Measurements from ENCODE around the gene CCR6.
"Not testable (repeated sequence)": the region's sequence is repeated elsewhere in the genome, so short reads cannot be mapped to it uniquely, and the experiment has no call there.

The CCR6 gene

GRCh38 chr6:167163476-167164011, 40.6 kb downstream of the CCR6 start:
- Histone ChIP-seq H3K27me3 (ENCODE audit: low read depth, low read length) (no peaks in the 10 kb centered on the region), H3K4me3 (ENCODE audit: low read depth in 1 of 2, low read length in 2 of 2) (no peak overlapping the region), H3K36me3 (ENCODE audit: control insufficient read depth in 1 of 2, insufficient read depth in 2 of 2, low read length in 2 of 2) (no peaks in the 10 kb centered on the region), H3K4me1 (ENCODE audit: control insufficient read depth in 1 of 2, insufficient read depth in 2 of 2, low read length in 2 of 2) (no peaks in the 10 kb centered on the region), H3K9me3 (ENCODE audit: control insufficient read depth in 1 of 2, low read length in 2 of 2) (no peaks in the 10 kb centered on the region), H3K27ac (ENCODE audit: low read length) (no peak overlapping the region)

- Histone ChIP-seq H3K27ac (ENCODE audit: low read length) (no peak overlapping the region), H3K27me3 (ENCODE audit: low read depth, low read length) (no peaks in the 10 kb centered on the region), H3K4me3 (ENCODE audit: low read depth in 1 of 2, low read length in 2 of 2) (no peak overlapping the region), H3K9me3 (ENCODE audit: control insufficient read depth in 1 of 2, low read length in 2 of 2) (no peaks in the 10 kb centered on the region), H3K36me3 (ENCODE audit: control insufficient read depth in 1 of 2, insufficient read depth in 2 of 2, low read length in 2 of 2) (no peaks in the 10 kb centered on the region), H3K4me1 (ENCODE audit: control insufficient read depth in 1 of 2, insufficient read depth in 2 of 2, low read length in 2 of 2) (no peaks in the 10 kb centered on the region)
These were observed 41.4 kb downstream of the CCR6 start for GRCh38 chr6:167164261-167164660.

- H3K27ac ChIP-seq (ENCODE audit: low read length) = no peak overlapping the region
- no peaks in the 10 kb centered on the region for H3K36me3 ChIP-seq (ENCODE audit: control insufficient read depth in 1 of 2, insufficient read depth in 2 of 2, low read length in 2 of 2)
- H3K9me3 ChIP-seq (ENCODE audit: control insufficient read depth in 1 of 2, low read length in 2 of 2) = no peaks in the 10 kb centered on the region
- no peaks in the 10 kb centered on the region for H3K4me1 ChIP-seq (ENCODE audit: control insufficient read depth in 1 of 2, insufficient read depth in 2 of 2, low read length in 2 of 2)
- no peak overlapping the region for H3K4me3 ChIP-seq (ENCODE audit: low read depth in 1 of 2, low read length in 2 of 2)
- no peaks in the 10 kb centered on the region for H3K27me3 ChIP-seq (ENCODE audit: low read depth, low read length)
These were observed 43.1 kb downstream of the CCR6 start for GRCh38 chr6:167165858-167166471.

- H3K36me3 ChIP-seq (ENCODE audit: control insufficient read depth in 1 of 2, insufficient read depth in 2 of 2, low read length in 2 of 2); H3K9me3 ChIP-seq (ENCODE audit: control insufficient read depth in 1 of 2, low read length in 2 of 2); H3K4me1 ChIP-seq (ENCODE audit: control insufficient read depth in 1 of 2, insufficient read depth in 2 of 2, low read length in 2 of 2); H3K4me3 ChIP-seq (ENCODE audit: low read depth in 1 of 2, low read length in 2 of 2); H3K27me3 ChIP-seq (ENCODE audit: low read depth, low read length); H3K27ac ChIP-seq (ENCODE audit: low read length): not testable (repeated sequence)
These were observed 44.8 kb downstream of the CCR6 start for GRCh38 chr6:167167699-167168098.

GRCh38 chr6:167168296-167168695, 45.4 kb downstream of the CCR6 start:
- not testable (repeated sequence) for H3K27ac ChIP-seq (ENCODE audit: low read length); H3K9me3 ChIP-seq (ENCODE audit: control insufficient read depth in 1 of 2, low read length in 2 of 2); H3K4me3 ChIP-seq (ENCODE audit: low read depth in 1 of 2, low read length in 2 of 2); H3K27me3 ChIP-seq (ENCODE audit: low read depth, low read length); H3K36me3 ChIP-seq (ENCODE audit: control insufficient read depth in 1 of 2, insufficient read depth in 2 of 2, low read length in 2 of 2); H3K4me1 ChIP-seq (ENCODE audit: control insufficient read depth in 1 of 2, insufficient read depth in 2 of 2, low read length in 2 of 2)

GRCh38 chr6:167169867-167170266, 47.0 kb downstream of the CCR6 start:
- H3K27ac ChIP-seq (ENCODE audit: low read length); H3K27me3 ChIP-seq (ENCODE audit: low read depth, low read length); H3K4me3 ChIP-seq (ENCODE audit: low read depth in 1 of 2, low read length in 2 of 2); H3K4me1 ChIP-seq (ENCODE audit: control insufficient read depth in 1 of 2, insufficient read depth in 2 of 2, low read length in 2 of 2); H3K9me3 ChIP-seq (ENCODE audit: control insufficient read depth in 1 of 2, low read length in 2 of 2); H3K36me3 ChIP-seq (ENCODE audit: control insufficient read depth in 1 of 2, insufficient read depth in 2 of 2, low read length in 2 of 2): not testable (repeated sequence)

GRCh38 chr6:167171300-167171699, 48.4 kb downstream of the CCR6 start:
- not testable (repeated sequence) for H3K36me3 ChIP-seq (ENCODE audit: control insufficient read depth in 1 of 2, insufficient read depth in 2 of 2, low read length in 2 of 2); H3K9me3 ChIP-seq (ENCODE audit: control insufficient read depth in 1 of 2, low read length in 2 of 2); H3K27ac ChIP-seq (ENCODE audit: low read length); H3K4me3 ChIP-seq (ENCODE audit: low read depth in 1 of 2, low read length in 2 of 2); H3K4me1 ChIP-seq (ENCODE audit: control insufficient read depth in 1 of 2, insufficient read depth in 2 of 2, low read length in 2 of 2); H3K27me3 ChIP-seq (ENCODE audit: low read depth, low read length)

GRCh38 chr6:167172011-167172410, 49.1 kb downstream of the CCR6 start:
- H3K9me3 ChIP-seq (ENCODE audit: control insufficient read depth in 1 of 2, low read length in 2 of 2); H3K27ac ChIP-seq (ENCODE audit: low read length); H3K4me3 ChIP-seq (ENCODE audit: low read depth in 1 of 2, low read length in 2 of 2); H3K4me1 ChIP-seq (ENCODE audit: control insufficient read depth in 1 of 2, insufficient read depth in 2 of 2, low read length in 2 of 2); H3K27me3 ChIP-seq (ENCODE audit: low read depth, low read length); H3K36me3 ChIP-seq (ENCODE audit: control insufficient read depth in 1 of 2, insufficient read depth in 2 of 2, low read length in 2 of 2): not testable (repeated sequence)

- not testable (repeated sequence) for H3K27me3 ChIP-seq (ENCODE audit: low read depth, low read length); H3K36me3 ChIP-seq (ENCODE audit: control insufficient read depth in 1 of 2, insufficient read depth in 2 of 2, low read length in 2 of 2); H3K27ac ChIP-seq (ENCODE audit: low read length); H3K4me1 ChIP-seq (ENCODE audit: control insufficient read depth in 1 of 2, insufficient read depth in 2 of 2, low read length in 2 of 2); H3K9me3 ChIP-seq (ENCODE audit: control insufficient read depth in 1 of 2, low read length in 2 of 2); H3K4me3 ChIP-seq (ENCODE audit: low read depth in 1 of 2, low read length in 2 of 2)
These were observed 54.4 kb downstream of the CCR6 start for GRCh38 chr6:167177271-167177670.

GRCh38 chr6:167178896-167179655, 56.2 kb downstream of the CCR6 start:
- H3K9me3 ChIP-seq (ENCODE audit: control insufficient read depth in 1 of 2, low read length in 2 of 2); H3K4me3 ChIP-seq (ENCODE audit: low read depth in 1 of 2, low read length in 2 of 2); H3K36me3 ChIP-seq (ENCODE audit: control insufficient read depth in 1 of 2, insufficient read depth in 2 of 2, low read length in 2 of 2); H3K4me1 ChIP-seq (ENCODE audit: control insufficient read depth in 1 of 2, insufficient read depth in 2 of 2, low read length in 2 of 2); H3K27ac ChIP-seq (ENCODE audit: low read length); H3K27me3 ChIP-seq (ENCODE audit: low read depth, low read length): not testable (repeated sequence)

GRCh38 chr6:167180086-167180485, 57.2 kb downstream of the CCR6 start:
- H3K27ac ChIP-seq (ENCODE audit: low read length); H3K4me3 ChIP-seq (ENCODE audit: low read depth in 1 of 2, low read length in 2 of 2); H3K9me3 ChIP-seq (ENCODE audit: control insufficient read depth in 1 of 2, low read length in 2 of 2); H3K4me1 ChIP-seq (ENCODE audit: control insufficient read depth in 1 of 2, insufficient read depth in 2 of 2, low read length in 2 of 2); H3K36me3 ChIP-seq (ENCODE audit: control insufficient read depth in 1 of 2, insufficient read depth in 2 of 2, low read length in 2 of 2); H3K27me3 ChIP-seq (ENCODE audit: low read depth, low read length): not testable (repeated sequence)

- not testable (repeated sequence) for H3K4me3 ChIP-seq (ENCODE audit: low read depth in 1 of 2, low read length in 2 of 2); H3K4me1 ChIP-seq (ENCODE audit: control insufficient read depth in 1 of 2, insufficient read depth in 2 of 2, low read length in 2 of 2); H3K27me3 ChIP-seq (ENCODE audit: low read depth, low read length); H3K9me3 ChIP-seq (ENCODE audit: control insufficient read depth in 1 of 2, low read length in 2 of 2); H3K27ac ChIP-seq (ENCODE audit: low read length); H3K36me3 ChIP-seq (ENCODE audit: control insufficient read depth in 1 of 2, insufficient read depth in 2 of 2, low read length in 2 of 2)
These were observed 58.5 kb downstream of the CCR6 start for GRCh38 chr6:167181351-167181750.

All from muscle layer of duodenum (tissue), 2 donors.